CD8-positive, alpha-beta memory T cell (primary cell): ENCODE data around the gene SULT2B1. TPM values are rescaled to one million over a fixed set of nuclear protein-coding genes. Genes with fewer than 3 reads are reported as not detected.

Experiments
- CTCF ChIA-PET: fragments of 350-600 bp; sonication (Branson Sonifier 250); formaldehyde crosslinking; loops from one replicate; lab custom pipeline; 2021; ENCODE audit warnings: antibody characterized with exemption; lab: Charles Lee
- POLR2A ChIA-PET: fragments of 350-600 bp; sonication (Branson Sonifier 250); formaldehyde crosslinking; loops from one replicate; lab custom pipeline; 2021; ENCODE audit warnings: antibody characterized with exemption; lab: Charles Lee
- DNase-seq, 5 donors: peaks; one replicate each; pipeline versions ENCODE4 v3.0.0 to v3.0.0-alpha.2; 2020 to 2022; ENCODE audit warnings: mixed read lengths in 1 of 5
- H3K27ac ChIP-seq: one replicate; pipeline ENCODE4 v1.7.0; 2013; ENCODE audit warnings: low read depth, mild to moderate bottlenecking, low read length, moderate library complexity
- H3K27me3 ChIP-seq: 2 replicates; pipeline ENCODE4 v1.7.0; 2013; ENCODE audit warnings: low read length, mild to moderate bottlenecking; ENCODE audit not compliant: insufficient read depth, poor library complexity, severe bottlenecking
- H3K36me3 ChIP-seq: 2 replicates; pipeline ENCODE4 v1.7.0; 2013; ENCODE audit warnings: mild to moderate bottlenecking, low read length, moderate library complexity; ENCODE audit not compliant: insufficient read depth
- H3K4me1 ChIP-seq: 2 replicates; pipeline ENCODE4 v1.7.0; 2013; ENCODE audit warnings: mild to moderate bottlenecking, low read length, moderate library complexity; ENCODE audit not compliant: insufficient read depth
- H3K4me3 ChIP-seq: 2 replicates; pipeline ENCODE4 v1.7.0; 2013; ENCODE audit warnings: mild to moderate bottlenecking, low read length
- H3K9me3 ChIP-seq: 2 replicates; pipeline ENCODE4 v1.7.0; 2013; ENCODE audit warnings: mild to moderate bottlenecking, low read length
- H3K27ac Mint-ChIP-seq, 8 donors: one replicate each; pipeline ENCODE4 v1.8.0; 2020 to 2021; ENCODE audit warnings: mixed read lengths in 8 of 8, mild to moderate bottlenecking in 6 of 8, inconsistent platforms in 3 of 8, moderate library complexity in 3 of 8
- H3K27me3 Mint-ChIP-seq, 2 donors: one replicate each; pipeline ENCODE4 v1.8.0; 2020 to 2021; ENCODE audit warnings: mixed read lengths in 2 of 2, mild to moderate bottlenecking in 1 of 2, moderate library complexity in 1 of 2
- H3K36me3 Mint-ChIP-seq, 3 donors: one replicate each; pipeline ENCODE4 v1.8.0; 2020 to 2021; ENCODE audit warnings: mixed read lengths in 3 of 3, inconsistent platforms in 1 of 3, mild to moderate bottlenecking in 1 of 3
- H3K4me1 Mint-ChIP-seq, 3 donors: one replicate each; pipeline ENCODE4 v1.8.0; 2020 to 2021; ENCODE audit warnings: mixed read lengths in 3 of 3, inconsistent platforms in 1 of 3, mild to moderate bottlenecking in 1 of 3
- H3K4me3 Mint-ChIP-seq, 7 donors: one replicate each; pipeline ENCODE4 v1.8.0; 2020 to 2021; ENCODE audit warnings: mixed read lengths in 7 of 7, mild to moderate bottlenecking in 6 of 7, moderate library complexity in 4 of 7, inconsistent platforms in 2 of 7
- H3K9me3 Mint-ChIP-seq, 5 donors: one replicate each; pipeline ENCODE4 v1.8.0; 2020 to 2022; ENCODE audit warnings: mixed read lengths in 5 of 5, mild to moderate bottlenecking in 3 of 5, moderate library complexity in 2 of 5, inconsistent platforms in 1 of 5
- polyA plus RNA-seq: library from polyadenylated mRNA; unstranded; fragments of 300-500 nt; fragmentation: Illumina TruSeq; gene quantifications from one replicate; pipeline ENCODE4 v1.2.3, GENCODE V29; 2021
- total RNA-seq, 2 experiments: library from RNA; stranded (reverse); gene quantifications; one replicate each; pipeline ENCODE4 v1.2.3, GENCODE V29; 2021

The SULT2B1 gene
- total and polyA plus RNA-seq, 3 experiments from 2014 or later: not detected

DNA sequence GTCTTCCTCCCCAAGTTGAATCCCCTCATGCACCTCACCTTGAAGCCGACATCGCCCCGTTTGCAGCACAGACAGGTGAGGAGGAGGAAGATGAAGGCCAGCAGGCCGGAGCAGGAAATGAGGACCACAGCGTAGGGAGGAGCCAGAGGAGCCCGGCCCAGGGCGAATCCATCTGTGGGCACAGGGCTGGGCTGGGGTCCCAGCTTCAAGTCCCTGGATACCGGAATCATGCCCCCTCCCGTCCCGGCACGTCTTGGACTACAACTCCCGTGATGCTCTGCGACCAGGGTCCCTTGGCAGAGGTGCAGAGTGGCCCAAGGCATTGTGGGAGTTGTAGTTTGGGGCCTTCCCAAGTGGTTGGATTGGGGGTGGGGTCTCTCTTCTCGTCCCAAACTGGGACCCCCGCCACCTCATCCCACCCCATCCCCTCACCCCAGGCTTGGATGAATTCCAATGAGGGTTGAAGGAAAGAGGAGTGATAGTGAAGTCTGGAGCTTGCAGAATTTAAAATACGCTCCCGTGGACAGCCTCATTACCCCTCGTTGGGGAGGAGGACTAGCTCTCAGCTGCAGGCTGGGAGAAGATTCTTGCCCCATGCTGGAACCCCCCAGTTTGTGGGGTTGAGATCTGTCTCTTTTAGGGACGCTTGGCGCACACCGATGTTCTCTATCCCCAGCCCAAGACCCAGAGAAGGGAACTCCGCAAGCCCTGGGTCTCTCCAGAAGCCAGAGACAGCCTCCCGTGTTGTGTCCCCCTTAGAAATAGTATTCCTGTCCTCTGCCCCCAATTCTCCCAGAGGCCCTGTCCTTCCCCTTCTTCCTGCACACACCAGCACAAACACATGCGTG, 41.3 kb upstream of the SULT2B1 start:
- no peak overlapping the region for H3K27ac ChIP-seq
- Mint-ChIP-seq H3K9me3 (no peaks in the 10 kb centered on the region), H3K27me3 (no peaks in the 10 kb centered on the region), H3K36me3 (peaks cover 0 to 25% (median 3%) of the 10 kb centered on the region in 3 donors), H3K4me1 (peaks cover 13 to 16% (median 15%) of the 10 kb centered on the region in 3 donors), H3K27ac (peak overlapping the region; percentile 14 to 90 (median 80)), H3K4me3 (peak overlapping the region in 6 of 7 donors; percentile 82 to 92 (median 88))
- H3K4me1 ChIP-seq: peaks cover 28% of the 10 kb centered on the region
- no peaks in the 10 kb centered on the region for H3K9me3 ChIP-seq
- ChIA-PET POLR2A (interaction anchor here (0.6 to 0.9 kb wide), 2 partner anchors 96 to 127 kb away, joined by 3 read pairs; partner anchors contain the start of gene DBP), CTCF (interaction anchor here (1.0 kb wide), 1 partner anchor 21 kb away, joined by 4 read pairs; no protein-coding TSS in a partner anchor)
- no peaks in the 10 kb centered on the region for H3K27me3 ChIP-seq
- no peaks in the 10 kb centered on the region for H3K36me3 ChIP-seq
- peak; percentile 63 to 86 (median 68) for DNase-seq
- H3K4me3 ChIP-seq: peak overlapping the region; percentile 76

GRCh38 chr19:48511321-48511731, 40.6 kb upstream of the SULT2B1 start:
- Mint-ChIP-seq H3K9me3 (no peaks in the 10 kb centered on the region), H3K4me1 (peaks cover 13 to 16% (median 15%) of the 10 kb centered on the region in 3 donors), H3K36me3 (peaks cover 0 to 22% (median 3%) of the 10 kb centered on the region in 3 donors), H3K27me3 (no peaks in the 10 kb centered on the region), H3K27ac (peak overlapping the region in 2 of 8 donors; percentile 14 to 76), H3K4me3 (peak overlapping the region in 6 of 7 donors; percentile 54 to 90 (median 86))
- CTCF ChIA-PET: interaction anchor here (1.0 kb wide), 1 partner anchor 22 kb away, joined by 4 read pairs; no protein-coding TSS in a partner anchor
- H3K36me3 ChIP-seq: no peaks in the 10 kb centered on the region
- POLR2A ChIA-PET: interaction anchor here (0.6 to 0.9 kb wide), 2 partner anchors 96 to 126 kb away, joined by 3 read pairs; partner anchors contain the start of gene DBP
- H3K27me3 ChIP-seq: no peaks in the 10 kb centered on the region
- no peak overlapping the region for H3K27ac ChIP-seq
- peaks cover 28% of the 10 kb centered on the region for H3K4me1 ChIP-seq
- H3K9me3 ChIP-seq: no peaks in the 10 kb centered on the region
- peak in 1 of 5 donors; percentile 63 for DNase-seq
- H3K4me3 ChIP-seq: no peak overlapping the region

DNA sequence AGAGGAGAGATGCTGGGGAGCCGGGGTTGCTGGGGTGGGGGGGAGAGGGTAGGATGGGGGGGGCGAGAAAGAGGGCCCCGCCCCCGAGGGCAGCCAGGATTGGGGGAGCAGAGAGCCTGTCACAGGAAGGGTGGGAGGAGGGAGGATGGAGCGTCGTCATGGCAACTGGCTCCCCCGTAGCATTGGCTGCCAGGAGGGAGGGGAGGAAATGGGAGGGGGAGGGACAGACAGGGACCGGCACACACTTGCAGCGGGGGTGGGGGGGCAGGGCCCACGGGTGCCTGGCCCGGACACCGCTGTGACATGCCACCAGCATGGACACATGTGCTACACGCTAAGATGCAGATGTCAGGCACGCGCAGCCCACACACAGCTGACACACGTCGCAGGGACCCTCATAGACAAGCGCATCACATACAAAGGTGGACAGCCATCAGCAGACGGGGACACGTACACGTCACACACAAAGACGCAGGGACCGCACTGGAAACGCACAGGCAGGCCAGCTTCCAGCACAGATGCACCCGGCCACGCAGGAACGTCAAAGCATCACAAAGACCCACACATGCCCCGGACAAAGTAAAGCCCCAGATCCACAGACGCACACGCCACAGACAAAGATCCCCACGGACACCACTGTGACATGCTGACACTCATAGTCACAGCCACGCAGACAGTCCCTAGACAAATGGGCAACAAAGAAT, 40.0 kb upstream of the SULT2B1 start, which contains the start of gene LMTK3:
LMTK3 (minus strand) TSS at position 36 of the 704 bp plus-strand sequence. CDS start 259 bp downstream, outside the sequence.
- H3K9me3 ChIP-seq: no peaks in the 10 kb centered on the region
- Mint-ChIP-seq H3K27ac (peak within 1 kb of the TSS; percentile 14 to 91 (median 86)), H3K4me1 (peaks cover 13 to 16% (median 15%) of the 10 kb centered on the region in 3 donors), H3K36me3 (peaks cover 0 to 21% (median 3%) of the 10 kb centered on the region in 3 donors), H3K4me3 (peak within 1 kb of the TSS in 6 of 7 donors; percentile 82 to 92 (median 88)), H3K9me3 (no peaks in the 10 kb centered on the region), H3K27me3 (no peaks in the 10 kb centered on the region)
- DNase-seq: peak; percentile 76 to 94 (median 83)
- H3K4me1 ChIP-seq: peaks cover 28% of the 10 kb centered on the region
- no peaks in the 10 kb centered on the region for H3K36me3 ChIP-seq
- CTCF ChIA-PET: interaction anchor here (1.1 kb wide), 1 partner anchor 17 kb away, joined by 3 read pairs; no protein-coding TSS in a partner anchor
- POLR2A ChIA-PET: no interaction called here
- no peaks in the 10 kb centered on the region for H3K27me3 ChIP-seq
- H3K27ac ChIP-seq: peak within 1 kb of the TSS; percentile 28
- peak within 1 kb of the TSS; percentile 76 for H3K4me3 ChIP-seq

GRCh38 chr19:48512504-48513288, 39.3 kb upstream of the SULT2B1 start:
- Mint-ChIP-seq H3K4me3 (no peak overlapping the region), H3K27me3 (no peaks in the 10 kb centered on the region), H3K27ac (no peak overlapping the region), H3K9me3 (no peaks in the 10 kb centered on the region), H3K4me1 (peaks cover 13 to 16% (median 15%) of the 10 kb centered on the region in 3 donors), H3K36me3 (peaks cover 0 to 15% (median under 1%) of the 10 kb centered on the region in 3 donors)
- peak overlapping the region; percentile 89 for H3K4me3 ChIP-seq
- DNase-seq: peak in 2 of 5 donors; percentile 22 to 35
- peak overlapping the region; percentile 28 for H3K27ac ChIP-seq
- POLR2A ChIA-PET: no interaction called here
- no peaks in the 10 kb centered on the region for H3K9me3 ChIP-seq
- H3K36me3 ChIP-seq: no peaks in the 10 kb centered on the region
- H3K27me3 ChIP-seq: no peaks in the 10 kb centered on the region
- H3K4me1 ChIP-seq: peaks cover 28% of the 10 kb centered on the region
- CTCF ChIA-PET: interaction anchor here (0.6 to 2.0 kb wide), 3 partner anchors 18 to 72 kb away, joined by 3 to 7 read pairs (median 3); no protein-coding TSS in a partner anchor

- peak; percentile 58 to 85 (median 65) for DNase-seq
- ChIA-PET CTCF (interaction anchor here (2.0 kb wide), 1 partner anchor 71 kb away, joined by 7 read pairs; no protein-coding TSS in a partner anchor), POLR2A (interaction anchor here (0.6 to 1.2 kb wide), 4 partner anchors 20 to 754 kb away, joined by 3 to 5 read pairs (median 3); partner anchors contain the start of gene RPL18)
- Mint-ChIP-seq H3K27ac (peak overlapping the region in 6 of 8 donors; percentile 70 to 92 (median 90)), H3K27me3 (no peaks in the 10 kb centered on the region), H3K9me3 (no peaks in the 10 kb centered on the region), H3K4me1 (peaks cover 13 to 16% (median 15%) of the 10 kb centered on the region in 3 donors), H3K4me3 (no peak overlapping the region), H3K36me3 (peaks cover 0 to 7% (median 0%) of the 10 kb centered on the region in 3 donors)
- Histone ChIP-seq H3K36me3 (no peaks in the 10 kb centered on the region), H3K9me3 (no peaks in the 10 kb centered on the region), H3K27ac (peak overlapping the region; percentile 59), H3K4me3 (peak overlapping the region; percentile 89), H3K4me1 (peaks cover 28% of the 10 kb centered on the region), H3K27me3 (no peaks in the 10 kb centered on the region)
Measured at GRCh38 chr19:48513289-48514122, 38.5 kb upstream of the SULT2B1 start.

- DNase-seq: no peak
- Mint-ChIP-seq H3K4me1 (peaks cover 13 to 16% (median 15%) of the 10 kb centered on the region in 3 donors), H3K27ac (peak overlapping the region in 3 of 8 donors; percentile 70 to 90 (median 90)), H3K27me3 (no peaks in the 10 kb centered on the region), H3K4me3 (peak overlapping the region in 1 of 7 donors; percentile 39), H3K9me3 (no peaks in the 10 kb centered on the region), H3K36me3 (peaks cover 0 to 7% (median 0%) of the 10 kb centered on the region in 3 donors)
- CTCF ChIA-PET: interaction anchor here (2.0 kb wide), 1 partner anchor 70 kb away, joined by 7 read pairs; no protein-coding TSS in a partner anchor
- Histone ChIP-seq H3K4me3 (peak overlapping the region; percentile 89), H3K27ac (no peak overlapping the region), H3K9me3 (no peaks in the 10 kb centered on the region), H3K27me3 (no peaks in the 10 kb centered on the region), H3K4me1 (peaks cover 28% of the 10 kb centered on the region), H3K36me3 (no peaks in the 10 kb centered on the region)
- POLR2A ChIA-PET: interaction anchor here (0.6 to 1.2 kb wide), 4 partner anchors 21 to 755 kb away, joined by 3 to 5 read pairs (median 3); partner anchors contain the start of gene RPL18
Measured at GRCh38 chr19:48514123-48514458, 37.9 kb upstream of the SULT2B1 start.
